Measurements from ENCODE around the gene BTBD8.

BTBD8 gene

DNA sequence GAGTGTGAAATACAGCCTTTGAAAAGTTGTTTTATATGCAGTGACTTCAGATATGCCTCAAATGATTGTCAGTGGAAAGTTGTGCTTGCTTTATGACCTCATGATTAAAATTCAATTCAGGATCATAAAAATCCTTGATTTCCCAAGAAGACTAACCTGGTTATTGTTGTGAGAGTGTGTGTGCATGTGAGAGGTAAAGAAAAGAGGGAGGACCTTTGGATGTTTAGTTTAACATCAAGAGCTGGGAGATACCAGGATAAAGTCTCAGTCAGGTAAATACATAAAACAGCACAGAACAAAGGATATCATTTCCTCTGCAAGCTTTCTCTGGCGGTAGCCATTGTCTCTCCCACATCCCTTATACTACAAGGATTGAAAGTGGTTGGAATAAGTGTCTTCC, 14.4 kb downstream of the BTBD8 start:
- no peak for FAIRE-seq

GRCh38 chr1:92095874-92096273, 15.7 kb downstream of the BTBD8 start:
- no peak for FAIRE-seq

GRCh38 chr1:92096317-92096716, 16.2 kb downstream of the BTBD8 start:
- FAIRE-seq, result no peak

GRCh38 chr1:92105546-92106081, 25.5 kb downstream of the BTBD8 start:
- FAIRE-seq, result no peak

DNA sequence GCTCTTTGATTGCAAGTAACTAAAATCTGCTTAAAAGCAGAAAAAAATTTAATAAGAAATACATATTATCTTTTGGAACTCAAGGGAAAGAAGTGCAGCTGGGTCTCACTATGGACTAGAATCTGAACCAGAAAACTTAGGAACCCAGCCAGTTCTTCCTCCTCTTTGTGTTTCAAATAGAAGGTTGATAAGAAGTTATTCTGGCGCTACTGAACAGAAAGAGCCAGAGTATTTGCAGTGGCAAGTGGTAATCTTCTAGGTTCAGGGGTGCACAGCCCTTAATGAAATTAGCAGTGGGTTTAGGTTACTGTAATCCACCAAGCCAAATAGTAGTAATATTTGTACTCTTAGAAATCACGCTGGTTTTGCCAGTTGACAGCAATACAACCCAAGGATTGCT, 28.5 kb downstream of the BTBD8 start:
- no peak for FAIRE-seq

GRCh38 chr1:92117526-92117925, 37.4 kb downstream of the BTBD8 start:
- FAIRE-seq, result no peak

- no peak for FAIRE-seq
Measured at GRCh38 chr1:92118826-92119225, 38.7 kb downstream of the BTBD8 start.

DNA sequence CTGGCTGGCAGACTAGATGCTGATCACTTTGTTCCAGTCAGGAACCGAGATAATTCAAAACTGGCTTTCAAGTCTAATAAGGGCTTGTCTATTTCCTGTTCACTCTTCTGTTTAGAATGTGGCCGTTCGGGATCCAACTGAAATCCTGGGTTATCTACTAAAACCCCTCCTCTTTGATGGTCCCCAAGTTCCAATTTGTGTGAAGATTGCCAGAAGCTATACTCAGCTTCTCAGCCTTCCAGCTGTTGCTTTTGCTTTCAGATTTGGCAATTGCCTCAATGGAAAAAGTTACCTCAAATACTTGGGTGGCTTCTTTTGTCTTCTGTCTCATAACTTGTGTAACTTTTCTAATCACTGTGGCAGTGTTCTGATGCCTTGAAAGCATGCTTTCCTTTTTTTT, 43.7 kb downstream of the BTBD8 start:
- FAIRE-seq, result no peak

- no peak for FAIRE-seq
Measured at GRCh38 chr1:92125204-92125603, 45.1 kb downstream of the BTBD8 start.

DNA sequence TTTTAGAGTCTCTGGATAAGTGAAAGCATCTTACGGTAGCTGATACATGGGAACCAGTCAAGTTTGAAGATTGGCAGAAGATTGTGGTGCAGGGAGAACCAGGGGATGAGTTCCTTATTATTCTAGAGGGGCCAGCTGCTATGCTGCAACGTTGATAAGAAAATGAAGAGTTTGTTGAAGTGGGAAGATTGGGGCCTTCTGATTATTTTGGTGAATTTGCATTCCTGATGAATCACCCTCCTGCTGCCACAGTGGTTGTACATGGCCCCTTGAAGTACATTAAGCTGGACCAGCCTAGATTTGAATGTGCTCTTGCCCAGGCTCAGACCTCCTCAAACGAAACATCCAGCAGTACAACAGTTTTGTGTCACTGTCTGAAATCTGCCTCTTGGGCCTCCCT, 45.9 kb downstream of the BTBD8 start:
- FAIRE-seq, result no peak

GRCh38 chr1:92134331-92134730, 54.2 kb downstream of the BTBD8 start:
- FAIRE-seq, result no peak

- FAIRE-seq, result no peak
Measured at GRCh38 chr1:92136341-92136740, 56.2 kb downstream of the BTBD8 start.

- FAIRE-seq, result no peak
Measured at GRCh38 chr1:92154934-92155333, 74.8 kb downstream of the BTBD8 start.

GRCh38 chr1:92159593-92159992, 79.4 kb downstream of the BTBD8 start:
- FAIRE-seq, result no peak

DNA sequence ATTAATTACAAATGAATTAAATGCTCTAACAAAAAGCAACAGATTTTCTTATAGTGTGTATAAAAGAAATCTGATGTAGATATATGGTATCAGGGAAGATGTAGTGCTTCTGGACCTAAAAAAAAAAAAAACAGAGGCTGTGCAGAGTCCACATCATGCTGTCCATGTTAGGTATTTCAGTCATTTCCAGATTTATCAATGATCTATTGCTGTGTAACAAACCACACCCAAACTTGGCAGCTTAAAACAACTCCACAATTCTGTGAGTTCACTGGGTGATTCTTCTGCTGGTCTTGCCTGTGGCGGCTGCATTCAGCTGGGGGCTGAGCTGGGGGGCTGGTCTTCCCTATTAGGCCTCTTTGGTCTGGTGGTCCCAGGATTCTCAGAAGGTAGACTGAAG, 85.2 kb downstream of the BTBD8 start:
- no peak for FAIRE-seq

- no peak for FAIRE-seq
Measured at GRCh38 chr1:92167151-92167550, 87.0 kb downstream of the BTBD8 start.

- no peak for FAIRE-seq
Measured at GRCh38 chr1:92168657-92169056, 88.5 kb downstream of the BTBD8 start.

GRCh38 chr1:92169214-92170005, 89.3 kb downstream of the BTBD8 start:
- FAIRE-seq, result no peak

DNA sequence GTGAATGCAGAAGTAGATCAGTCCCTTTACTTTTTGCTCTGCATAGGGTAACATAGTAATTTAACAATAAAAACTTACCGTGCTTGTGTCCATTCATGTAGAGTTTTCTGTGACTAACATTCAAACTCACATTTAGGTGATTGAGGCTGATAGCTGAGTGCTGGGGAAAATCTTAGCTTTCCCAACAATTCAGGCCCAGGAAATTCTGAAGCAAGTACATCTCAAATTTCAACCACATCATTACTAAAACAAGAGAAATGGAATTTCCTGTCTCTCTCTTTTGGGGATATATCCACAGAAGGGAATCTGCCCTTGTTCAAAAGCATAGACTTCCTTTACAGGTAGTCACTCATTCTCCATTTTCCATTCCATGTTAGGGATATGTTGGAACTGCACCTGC, 104.5 kb downstream of the BTBD8 start:
- no peak for FAIRE-seq

- FAIRE-seq, result no peak
Measured at GRCh38 chr1:92186081-92186480, 105.9 kb downstream of the BTBD8 start.

GRCh38 chr1:92188436-92189255, 108.5 kb downstream of the BTBD8 start:
- no peak for FAIRE-seq

DNA sequence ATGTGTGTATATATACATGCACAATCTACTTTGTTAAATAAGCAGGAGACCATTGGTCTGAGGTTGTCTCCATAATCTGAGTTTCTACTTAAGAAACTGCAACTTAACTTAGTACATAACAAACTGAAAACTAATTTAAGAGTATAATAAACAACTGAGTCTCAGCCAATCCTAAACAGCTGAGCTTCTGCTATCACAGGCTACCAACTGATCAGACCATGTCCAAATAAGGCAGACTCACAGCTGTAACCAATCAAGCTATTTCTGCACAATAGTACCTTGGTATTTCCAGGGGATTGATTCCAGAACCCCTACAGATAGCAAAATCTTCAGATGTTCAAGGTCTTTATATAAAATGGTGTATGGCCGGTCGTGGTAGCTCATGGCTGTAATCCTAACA, 111.6 kb downstream of the BTBD8 start:
- no peak for FAIRE-seq

DNA sequence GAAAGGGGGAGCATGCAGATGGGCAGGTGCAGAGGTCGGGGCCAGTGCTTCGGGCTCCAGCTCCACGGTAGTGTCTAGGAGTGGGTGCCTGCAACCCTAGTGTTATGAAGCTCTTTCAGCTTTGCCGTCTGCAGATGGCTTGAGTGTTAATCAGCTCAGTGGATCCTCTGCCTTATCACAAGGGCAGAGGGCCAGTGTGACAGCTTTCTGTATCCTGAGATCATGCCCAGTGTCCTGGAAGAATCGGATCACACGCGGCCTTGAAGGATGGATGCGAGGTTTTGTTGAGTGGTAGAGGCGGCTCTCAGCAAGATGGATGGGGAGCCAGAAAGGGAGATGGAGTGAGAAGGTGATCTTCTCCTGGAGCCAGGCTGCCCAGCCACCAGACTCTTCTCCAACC, 112.1 kb downstream of the BTBD8 start:
- no peak for FAIRE-seq

DNA sequence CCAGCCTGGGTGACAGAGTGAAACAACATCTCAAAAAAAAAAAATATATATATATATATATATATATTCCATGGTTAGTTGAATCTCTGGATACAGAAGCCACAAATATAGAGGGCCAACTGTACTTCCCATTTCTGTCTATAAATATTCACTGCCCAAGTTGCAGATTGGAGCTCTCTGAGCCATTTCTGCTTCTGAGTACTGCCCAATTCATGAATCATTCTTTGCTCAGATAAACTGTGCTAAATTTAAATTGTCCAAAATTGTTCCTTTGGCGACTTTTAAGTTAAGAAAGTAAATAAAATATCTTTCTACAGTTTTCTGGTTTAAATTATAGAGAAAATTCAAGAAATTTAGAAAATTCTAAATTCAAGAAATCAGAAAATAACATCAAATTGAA, 114.4 kb downstream of the BTBD8 start:
- no peak for FAIRE-seq

Measured in colon (tissue), 2 donors.